ENCODE data around the gene TBC1D24. TPM values are rescaled to one million over a fixed set of nuclear protein-coding genes. Genes with fewer than 3 reads are reported as not detected.

The TBC1D24 gene
- polyA plus RNA-seq, 1 experiment = 9.2 TPM

DNA sequence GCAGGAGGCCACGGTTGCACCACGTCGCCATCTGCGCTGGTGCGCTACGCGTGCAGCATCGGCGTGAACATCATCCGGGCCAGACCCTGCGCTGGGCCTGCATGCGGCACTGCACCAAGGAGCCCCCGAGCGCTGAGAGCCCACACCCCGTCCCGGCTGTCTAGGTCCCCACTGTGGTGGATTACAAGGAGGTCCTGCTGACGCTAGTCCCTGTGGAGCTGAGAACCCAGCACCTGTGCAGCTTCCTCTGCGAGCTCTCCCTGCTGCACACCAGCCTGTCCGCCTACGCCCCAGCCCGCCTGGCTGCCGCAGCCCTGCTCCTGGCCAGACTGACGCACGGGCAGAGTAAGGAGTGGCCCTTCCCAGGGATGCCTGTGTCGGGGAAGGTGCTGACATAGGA is 25.8 kb upstream of the TBC1D24 start:
- H3K36me3 ChIP-seq (ENCODE audit: control insufficient read depth, insufficient read depth, low read length) = peaks cover 27% of the 10 kb centered on the region
- DNase-seq (ENCODE audit: low read depth) = no peak
- H3K4me3 ChIP-seq (ENCODE audit: low read depth, low read length) = no peak overlapping the region
- ChIA-PET POLR2A (no interaction called here), CTCF (no interaction called here)
- no peak for TF ChIP-seq CTCF (IDR thresholded peaks at IDR 0.05; ENCODE audit: insufficient read depth, low read depth, low read length)
- H3K27me3 ChIP-seq (ENCODE audit: control insufficient read depth, insufficient read depth, low read length) = no peaks in the 10 kb centered on the region

- POLR2A ChIA-PET = interaction anchor here (0.6 kb wide), 1 partner anchor 132 kb away, joined by 5 read pairs; no protein-coding TSS in a partner anchor
These were observed 24.4 kb upstream of the TBC1D24 start for GRCh38 chr16:2450535-2450934.

DNA sequence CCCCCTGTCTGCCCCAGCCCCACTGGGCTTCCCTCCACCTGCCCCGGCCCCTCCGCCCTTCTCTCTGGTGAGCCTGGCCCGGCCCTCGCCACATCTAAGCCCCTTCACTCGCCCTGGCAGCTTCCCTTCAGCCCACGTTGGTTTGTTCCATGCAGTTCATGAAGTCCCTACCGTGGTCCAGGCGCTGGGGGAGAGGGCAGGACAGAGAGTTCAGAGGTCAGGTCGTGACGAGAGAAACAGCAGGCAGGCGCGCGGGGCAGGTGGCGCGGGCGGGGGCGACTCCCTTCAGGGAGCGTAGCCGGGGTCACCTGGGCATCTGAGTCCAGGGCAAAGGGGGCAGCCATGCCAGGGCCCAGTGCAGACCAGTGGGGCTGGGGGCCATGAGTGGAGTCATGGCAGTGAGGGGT is 23.9 kb upstream of the TBC1D24 start:
- peaks cover 21% of the 10 kb centered on the region for H3K36me3 ChIP-seq (ENCODE audit: control insufficient read depth, insufficient read depth, low read length)
- no peak for DNase-seq (ENCODE audit: low read depth)
- no peak overlapping the region for H3K4me3 ChIP-seq (ENCODE audit: low read depth, low read length)
- ChIA-PET POLR2A (interaction anchor here (0.6 kb wide), 1 partner anchor 132 kb away, joined by 5 read pairs; no protein-coding TSS in a partner anchor), CTCF (no interaction called here)
- no peaks in the 10 kb centered on the region for H3K27me3 ChIP-seq (ENCODE audit: control insufficient read depth, insufficient read depth, low read length)
- no peak for TF ChIP-seq CTCF (IDR thresholded peaks at IDR 0.05; ENCODE audit: insufficient read depth, low read depth, low read length)

More at GRCh38 chr16:2450535-2450934, 24.4 kb upstream of the TBC1D24 start:
- Histone ChIP-seq H3K27me3 (ENCODE audit: control insufficient read depth, insufficient read depth, low read length) (no peaks in the 10 kb centered on the region), H3K36me3 (ENCODE audit: control insufficient read depth, insufficient read depth, low read length) (peaks cover 21% of the 10 kb centered on the region), H3K4me3 (ENCODE audit: low read depth, low read length) (no peak overlapping the region)
- CTCF ChIA-PET = no interaction called here
- no peak for TF ChIP-seq CTCF (IDR thresholded peaks at IDR 0.05; ENCODE audit: insufficient read depth, low read depth, low read length)
- DNase-seq (ENCODE audit: low read depth) = no peak

- DNase-seq (ENCODE audit: low read depth) = no peak
- ChIA-PET CTCF (no interaction called here), POLR2A (no interaction called here)
- H3K36me3 ChIP-seq (ENCODE audit: control insufficient read depth, insufficient read depth, low read length) = peaks cover 22% of the 10 kb centered on the region
- TF ChIP-seq CTCF (IDR thresholded peaks at IDR 0.05; ENCODE audit: insufficient read depth, low read depth, low read length) = no peak
- no peak overlapping the region for H3K4me3 ChIP-seq (ENCODE audit: low read depth, low read length)
- H3K27me3 ChIP-seq (ENCODE audit: control insufficient read depth, insufficient read depth, low read length) = no peaks in the 10 kb centered on the region
These were observed 23.0 kb upstream of the TBC1D24 start for GRCh38 chr16:2451851-2452320.

DNA sequence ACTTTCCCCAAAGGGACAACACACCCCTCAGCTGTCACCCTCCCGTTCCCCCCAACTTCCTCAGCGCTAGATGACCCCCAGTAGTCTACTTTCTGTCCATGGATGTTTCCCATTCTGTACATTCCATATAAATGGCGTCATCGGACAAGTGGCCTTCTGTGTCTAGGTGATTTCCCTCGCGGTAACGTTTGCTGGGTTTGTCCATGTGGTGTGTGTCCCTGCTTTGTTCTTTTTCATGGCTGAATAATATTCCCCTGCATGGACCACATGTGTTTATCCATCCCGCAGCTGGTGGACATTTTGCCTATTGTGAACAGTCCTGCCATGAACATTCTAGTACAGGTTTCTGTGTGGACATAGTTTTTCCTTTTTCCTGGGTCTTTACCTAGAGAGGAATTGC is 22.3 kb upstream of the TBC1D24 start:
- TF ChIP-seq CTCF (IDR thresholded peaks at IDR 0.05; ENCODE audit: insufficient read depth, low read depth, low read length) = no peak
- ChIA-PET POLR2A (interaction anchor here (0.5 kb wide), 1 partner anchor 12 kb away, joined by 7 read pairs; no protein-coding TSS in a partner anchor), CTCF (interaction anchor here (0.7 kb wide), 1 partner anchor 113 kb away, joined by 3 read pairs; no protein-coding TSS in a partner anchor)
- Histone ChIP-seq H3K27me3 (ENCODE audit: control insufficient read depth, insufficient read depth, low read length) (no peaks in the 10 kb centered on the region), H3K4me3 (ENCODE audit: low read depth, low read length) (no peak overlapping the region), H3K36me3 (ENCODE audit: control insufficient read depth, insufficient read depth, low read length) (peaks cover 23% of the 10 kb centered on the region)
- DNase-seq (ENCODE audit: low read depth) = no peak

All from BJ (cell line).